Prostate gland (tissue), 2 donors: Measurements from ENCODE around the gene METTL9. TPM values are rescaled to one million over a fixed set of nuclear protein-coding genes. Genes with fewer than 3 reads are reported as not detected.
"Not testable (repeated sequence)": the region's sequence is repeated elsewhere in the genome, so short reads cannot be mapped to it uniquely, and the experiment has no call there.

Experiments used
- DNase-seq: peaks from one replicate; pipeline ENCODE4 v3.0.0-alpha.2; 2019; ENCODE audit warnings: low spot score
- H3K27ac ChIP-seq, 2 donors: fragments of 200-600 bp; sonication (generic); 2 replicates each; pipeline ENCODE4 v1.5.1; 2017 to 2019
- H3K27me3 ChIP-seq: fragments of 200-600 bp; sonication (generic); replicated peaks from 2 replicates; pipeline ENCODE4 v1.5.1; 2019; ENCODE audit not compliant: insufficient read depth
- H3K36me3 ChIP-seq, 2 donors: fragments of 200-600 bp; sonication (generic); 1 replicate in 1 of 2; 2 replicates in 1 of 2; pipeline versions ENCODE4 v1.5.1 to v1.8.1; 2017 to 2019
- H3K4me1 ChIP-seq: fragments of 200-600 bp; sonication (generic); replicated peaks from 2 replicates; pipeline ENCODE4 v1.5.1; 2019
- H3K4me3 ChIP-seq, 2 donors: fragments of 200-600 bp; sonication (generic); 2 replicates each; pipeline ENCODE4 v1.5.1; 2017 to 2019
- H3K9me3 ChIP-seq: fragments of 200-600 bp; sonication (generic); 2 replicates; pipeline ENCODE4 v1.5.1; 2017
- POLR2A ChIP-seq: fragments of 450-650 bp; IDR thresholded peaks from one replicate; pipeline ENCODE4 v1.6.1; 2016; ENCODE audit warnings: antibody characterized with exemption, mild to moderate bottlenecking
- POLR2AphosphoS5 ChIP-seq: sonication (generic); formaldehyde crosslinking; IDR thresholded peaks from one replicate; pipeline ENCODE4 v1.6.1; 2017; ENCODE audit warnings: antibody characterized with exemption
- WGBS: methylation state at CpG from one replicate; pipeline ENCODE4 v1.1.5; 2018; 5-methylcytosine and 5-hydroxymethylcytosine counted together
- intact Hi-C: fragments of 100-400 bp; cut with DNase I; formaldehyde crosslinking; loops from one replicate; pipeline ENCODE4 v1.14.2; 2022
- total RNA-seq, 2 donors: library from RNA; depleted of rRNA; stranded (reverse); fragments of >200 nt; gene quantifications; one replicate each; pipeline ENCODE4 v1.1.0, GENCODE V29; 2016
- TF ChIP-seq, protein P1 (sequence below), 4 experiments: fragments of 200-600 bp in 2 of 4; fragments of 450-650 bp in 2 of 4; sonication (generic) in 2 of 4; IDR thresholded peaks; 1 replicate in 3 of 4; 2 replicates in 1 of 4; pipeline ENCODE4 v1.5.1; 2016 to 2019; ENCODE audit warnings: antibody characterized with exemption in 4 of 4, mild to moderate bottlenecking in 2 of 4, moderate library complexity in 2 of 4

METTL9 gene
- total RNA-seq, result 100 to 1,000 TPM in 1 of 2 donors, 10 to 100 TPM in 1; 98.9 to 160 TPM

DNA sequence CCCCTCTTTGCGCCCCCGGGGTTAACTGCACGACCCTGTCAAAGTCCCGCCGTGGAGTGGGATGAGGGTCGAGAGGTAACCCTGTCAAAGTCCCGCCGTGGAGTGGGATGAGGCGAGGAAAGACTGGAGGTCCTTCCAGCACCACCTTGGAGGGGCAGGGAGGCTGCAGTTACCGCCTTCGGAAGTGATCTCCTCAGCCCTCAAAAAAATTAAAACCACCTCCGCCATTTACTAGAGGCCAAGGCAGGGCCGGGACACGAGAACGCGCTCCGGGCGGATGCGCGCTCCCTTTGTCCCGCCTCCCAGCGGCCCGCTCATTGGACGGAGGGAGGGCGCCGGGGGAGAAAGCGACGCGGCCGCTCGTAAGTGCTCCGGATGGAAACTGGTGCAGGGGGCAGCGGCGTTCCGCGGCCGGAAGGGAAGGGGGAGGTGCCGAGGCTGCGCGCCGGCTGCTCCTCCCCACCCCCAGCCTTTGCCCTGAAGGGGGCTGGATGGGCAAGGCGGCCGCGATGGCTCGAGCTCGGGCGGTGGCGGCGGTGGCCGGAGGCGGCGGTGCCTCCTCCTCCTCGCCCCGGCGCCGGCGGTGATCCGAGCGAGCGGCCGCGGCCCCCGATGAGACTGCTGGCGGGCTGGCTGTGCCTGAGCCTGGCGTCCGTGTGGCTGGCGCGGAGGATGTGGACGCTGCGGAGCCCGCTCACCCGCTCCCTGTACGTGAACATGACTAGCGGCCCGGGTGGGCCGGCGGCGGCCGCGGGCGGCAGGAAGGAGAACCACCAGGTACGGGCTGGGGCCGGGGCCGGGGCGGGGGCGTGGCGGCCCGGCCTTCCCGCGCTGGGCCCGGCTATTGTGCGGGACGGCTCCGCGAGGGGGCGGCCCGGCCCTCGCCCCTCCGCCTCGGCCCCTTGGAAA is at the start of gene METTL9:
METTL9 (plus strand) TSS at position 456 of the 909 bp plus-strand sequence; CDS start at position 613, 157 bp downstream.
- under 1% methylated on average over 69 of the region's 100 CpGs for WGBS
- DNase-seq, result peak; percentile 94
- H3K4me3 ChIP-seq, result peak within 1 kb of the TSS; percentile 93 to 96
- intact Hi-C loops, result loop anchor here (5.0 kb wide), 1 partner anchor 43 kb away; no protein-coding TSS in a partner anchor
- no peaks in the 10 kb centered on the region for H3K27me3 ChIP-seq
- H3K4me1 ChIP-seq, result no peaks in the 10 kb centered on the region
- TF ChIP-seq POLR2AphosphoS5 (peak; percentile 97), POLR2A (peak; percentile 91)
- TF ChIP-seq, protein P1, sequence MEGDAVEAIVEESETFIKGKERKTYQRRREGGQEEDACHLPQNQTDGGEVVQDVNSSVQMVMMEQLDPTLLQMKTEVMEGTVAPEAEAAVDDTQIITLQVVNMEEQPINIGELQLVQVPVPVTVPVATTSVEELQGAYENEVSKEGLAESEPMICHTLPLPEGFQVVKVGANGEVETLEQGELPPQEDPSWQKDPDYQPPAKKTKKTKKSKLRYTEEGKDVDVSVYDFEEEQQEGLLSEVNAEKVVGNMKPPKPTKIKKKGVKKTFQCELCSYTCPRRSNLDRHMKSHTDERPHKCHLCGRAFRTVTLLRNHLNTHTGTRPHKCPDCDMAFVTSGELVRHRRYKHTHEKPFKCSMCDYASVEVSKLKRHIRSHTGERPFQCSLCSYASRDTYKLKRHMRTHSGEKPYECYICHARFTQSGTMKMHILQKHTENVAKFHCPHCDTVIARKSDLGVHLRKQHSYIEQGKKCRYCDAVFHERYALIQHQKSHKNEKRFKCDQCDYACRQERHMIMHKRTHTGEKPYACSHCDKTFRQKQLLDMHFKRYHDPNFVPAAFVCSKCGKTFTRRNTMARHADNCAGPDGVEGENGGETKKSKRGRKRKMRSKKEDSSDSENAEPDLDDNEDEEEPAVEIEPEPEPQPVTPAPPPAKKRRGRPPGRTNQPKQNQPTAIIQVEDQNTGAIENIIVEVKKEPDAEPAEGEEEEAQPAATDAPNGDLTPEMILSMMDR (IDR thresholded peaks at IDR 0.05), result peak in 2 of 4 experiments; percentile 24 to 28
- no peaks in the 10 kb centered on the region for H3K9me3 ChIP-seq
- peak within 1 kb of the TSS; percentile 89 to 97 for H3K27ac ChIP-seq
- no peaks in the 10 kb centered on the region for H3K36me3 ChIP-seq

DNA sequence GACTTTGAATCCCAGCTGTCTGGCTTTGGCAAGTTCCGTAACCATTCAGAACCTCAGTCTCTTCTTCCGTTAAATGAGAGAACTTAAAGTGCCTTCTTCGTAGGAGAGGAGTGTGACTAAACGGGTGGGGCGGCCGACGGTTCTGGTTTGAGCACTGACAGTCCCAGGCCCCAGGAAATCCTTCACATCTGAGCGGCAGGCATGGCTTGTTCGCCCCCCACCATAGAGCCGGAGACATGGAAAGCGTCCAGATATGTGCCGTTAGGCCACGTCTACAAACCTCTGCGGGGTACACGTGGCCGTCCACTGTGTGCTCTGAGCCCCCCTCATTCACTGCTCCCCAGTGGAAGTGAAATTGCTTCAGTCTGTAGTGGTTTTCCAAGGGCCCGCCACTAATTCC is 49.4 kb upstream of the METTL9 start:
- WGBS, result 87% methylated on average over 17 of the region's 17 CpGs
- DNase-seq, H3K4me3 ChIP-seq, H3K27me3 ChIP-seq, H3K36me3 ChIP-seq, H3K4me1 ChIP-seq, intact Hi-C loops, H3K9me3 ChIP-seq, H3K27ac ChIP-seq: not testable (repeated sequence)

DNA sequence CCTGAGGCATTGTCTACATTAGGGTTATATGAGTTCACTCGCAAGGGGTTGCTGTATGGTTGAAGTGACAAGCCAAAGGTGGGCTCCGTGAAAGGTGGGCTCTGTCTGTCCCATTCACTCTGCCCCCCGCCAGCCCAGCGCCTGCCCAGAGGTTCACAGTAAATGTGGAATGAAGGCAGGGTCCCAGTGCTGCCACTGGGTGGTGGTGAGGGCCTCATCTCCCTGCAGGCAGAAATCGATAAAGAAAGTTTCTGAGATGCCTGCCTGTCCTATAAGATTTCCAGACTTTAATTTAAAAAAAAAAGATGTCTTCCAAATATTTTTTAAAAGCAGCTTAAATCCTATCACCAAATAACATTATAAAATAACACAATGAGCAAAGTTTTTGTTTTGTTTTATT is 48.9 kb upstream of the METTL9 start:
- intact Hi-C loops, DNase-seq, H3K4me1 ChIP-seq, H3K4me3 ChIP-seq, H3K27me3 ChIP-seq, H3K9me3 ChIP-seq, H3K36me3 ChIP-seq, H3K27ac ChIP-seq: not testable (repeated sequence)
- WGBS, result 69% methylated on average over 2 of the region's 5 CpGs

DNA sequence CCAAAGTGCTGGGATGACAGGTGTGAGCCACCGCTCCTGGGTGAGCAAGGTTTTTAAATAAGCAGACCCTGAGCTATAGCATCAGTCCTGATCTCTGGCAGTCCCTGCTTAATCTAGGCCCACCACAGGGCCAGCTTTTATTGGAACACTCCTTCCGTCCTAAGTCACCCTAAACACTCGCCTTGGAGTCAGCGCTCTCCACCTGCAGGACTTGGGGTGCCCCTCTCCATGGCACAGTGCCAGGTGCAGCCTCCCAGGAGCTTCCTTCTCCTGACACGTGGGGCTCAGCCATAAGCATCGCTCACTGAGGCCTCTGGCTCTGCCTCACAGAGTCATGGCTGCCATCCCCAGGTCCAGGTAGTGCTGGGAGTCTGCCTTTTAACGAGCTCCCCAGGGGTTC is 48.3 kb upstream of the METTL9 start:
- H3K4me1 ChIP-seq, intact Hi-C loops, H3K27ac ChIP-seq, H3K4me3 ChIP-seq, H3K9me3 ChIP-seq, H3K36me3 ChIP-seq, DNase-seq, H3K27me3 ChIP-seq: not testable (repeated sequence)
- WGBS, result 81% methylated on average over 4 of the region's 7 CpGs

DNA sequence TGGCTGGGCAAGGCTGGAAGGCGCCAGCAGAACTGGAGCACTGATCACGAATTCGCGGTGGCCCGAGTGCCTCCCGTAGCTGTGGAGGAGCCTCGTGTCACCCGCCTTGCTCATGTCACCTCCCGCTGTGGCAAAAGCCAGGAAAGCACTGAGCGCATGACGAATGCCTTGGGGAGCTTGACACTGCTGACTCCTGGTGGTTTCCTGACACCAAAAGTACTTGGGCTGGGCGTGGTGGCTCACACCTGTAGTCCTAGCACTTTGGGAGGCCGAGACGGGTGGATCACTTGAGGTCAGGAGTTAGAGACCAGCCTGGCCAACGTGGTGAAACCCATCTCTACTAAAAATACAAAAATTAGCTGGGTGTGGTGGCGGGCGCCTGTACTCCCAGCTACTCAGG is 47.8 kb upstream of the METTL9 start:
- intact Hi-C loops, H3K4me3 ChIP-seq, H3K27ac ChIP-seq, H3K27me3 ChIP-seq, H3K9me3 ChIP-seq, H3K4me1 ChIP-seq, H3K36me3 ChIP-seq, DNase-seq: not testable (repeated sequence)
- WGBS, result 94% methylated on average over 10 of the region's 17 CpGs

DNA sequence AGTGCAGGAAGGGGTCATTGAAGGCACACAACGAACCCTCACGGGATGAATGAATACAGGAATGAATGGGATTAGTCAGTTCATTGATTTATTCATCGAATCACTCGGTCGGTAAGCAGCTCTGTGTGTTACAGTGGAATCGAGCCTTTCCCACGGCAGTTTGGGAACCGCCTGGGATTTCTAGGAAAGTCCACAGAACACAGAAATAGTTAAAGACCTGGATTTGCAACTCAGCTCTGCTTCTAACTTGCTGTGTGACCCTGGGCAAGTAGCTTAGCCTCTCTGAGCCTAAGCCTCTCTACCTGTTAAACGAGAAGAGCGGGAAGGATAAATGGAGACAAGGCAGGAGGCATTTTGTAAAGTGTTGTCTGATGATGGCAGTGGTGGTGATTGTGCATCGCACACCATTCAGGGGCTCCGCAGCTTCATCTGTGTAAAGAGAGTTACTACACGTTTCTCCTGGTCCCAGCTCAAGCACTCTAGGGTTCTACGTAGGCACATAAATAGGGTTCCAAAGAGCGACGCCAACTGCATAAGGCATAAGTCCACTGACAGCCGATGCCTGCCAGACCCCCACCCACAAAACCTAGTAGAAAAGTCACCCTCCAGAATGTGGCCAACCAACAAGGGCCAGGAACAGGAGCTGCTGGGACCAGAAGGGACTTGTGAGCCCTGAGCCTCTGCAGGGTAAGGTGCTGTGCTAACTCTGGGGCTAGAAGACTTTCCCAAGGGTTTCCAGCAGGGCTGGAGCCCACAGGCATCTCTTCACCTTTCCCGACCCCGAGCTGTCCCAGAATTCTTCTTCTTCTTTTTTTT is 45.7 kb upstream of the METTL9 start:
- H3K4me1 ChIP-seq, H3K9me3 ChIP-seq, H3K36me3 ChIP-seq, intact Hi-C loops, H3K27me3 ChIP-seq, H3K4me3 ChIP-seq, H3K27ac ChIP-seq, DNase-seq: not testable (repeated sequence)
- 86% methylated on average over 19 of the region's 19 CpGs for WGBS

DNA sequence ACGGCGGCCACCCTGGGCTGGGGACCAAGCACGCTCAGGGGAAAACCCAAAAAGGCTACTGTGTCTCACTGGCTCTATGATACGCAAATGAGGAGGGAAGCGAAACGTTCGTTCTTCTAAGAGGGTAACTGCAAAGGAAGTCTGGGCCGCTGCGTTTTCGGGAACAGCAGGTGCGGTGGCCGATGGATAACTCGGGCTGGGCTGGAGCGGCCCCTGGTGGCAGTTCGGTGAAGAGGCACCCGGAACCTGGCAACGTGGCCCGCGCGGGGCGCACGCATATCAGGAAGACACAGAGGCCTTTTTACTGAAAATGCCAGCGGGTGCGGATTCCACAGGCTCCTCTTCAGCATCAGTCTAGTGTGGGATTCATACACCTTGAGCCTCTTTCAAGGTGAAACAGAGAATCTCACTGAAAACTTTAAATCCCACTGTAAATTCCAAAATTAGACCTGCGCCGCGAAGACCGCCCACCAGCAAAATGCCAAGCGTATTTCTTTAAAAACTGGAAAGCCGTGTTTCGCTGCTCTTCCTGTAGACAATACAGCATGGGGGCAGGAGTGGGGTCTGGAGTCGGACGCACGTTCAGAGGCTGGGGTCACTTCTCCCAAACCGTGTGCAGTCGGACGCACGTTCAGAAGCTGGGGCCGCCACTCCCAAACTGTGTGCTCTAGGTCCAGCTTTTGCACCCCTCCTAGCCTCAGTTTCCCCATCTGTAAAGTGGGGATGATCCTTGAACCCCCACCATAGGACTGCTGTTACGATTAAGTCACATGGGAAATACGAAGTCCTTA is 44.4 kb upstream of the METTL9 start:
- DNase-seq, result peak; percentile 79
- no peak overlapping the region for H3K27ac ChIP-seq
- no peaks in the 10 kb centered on the region for H3K9me3 ChIP-seq
- no peaks in the 10 kb centered on the region for H3K4me1 ChIP-seq
- TF ChIP-seq POLR2AphosphoS5 (peak; percentile 67), POLR2A (no peak)
- TF ChIP-seq, protein P1 (IDR thresholded peaks at IDR 0.05), result peak; percentile 98 to 100 (median 98)
- H3K4me3 ChIP-seq, result no peak overlapping the region
- H3K27me3 ChIP-seq, result no peaks in the 10 kb centered on the region
- intact Hi-C loops, result no loop called here
- H3K36me3 ChIP-seq, result no peaks in the 10 kb centered on the region
- WGBS, result 30% methylated on average over 41 of the region's 41 CpGs

DNA sequence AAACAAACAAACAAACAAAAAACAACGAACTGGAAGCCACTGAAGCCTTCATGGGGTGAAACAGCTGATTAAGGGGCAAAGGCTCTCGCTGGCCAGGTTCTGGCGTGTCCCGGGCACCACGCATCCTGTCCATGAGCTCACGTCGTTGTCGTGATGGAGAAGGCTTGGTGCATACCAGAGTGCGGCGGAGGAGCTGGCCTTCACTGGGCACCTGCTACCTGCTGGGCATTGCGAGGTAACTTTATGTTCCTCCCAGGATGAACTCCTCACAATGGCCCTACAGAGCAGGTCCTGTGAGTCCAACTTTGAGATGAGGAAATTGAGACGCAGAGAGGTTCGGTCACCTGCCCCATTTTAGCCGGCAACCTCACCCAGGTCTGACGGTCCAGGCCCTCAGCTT is 43.8 kb upstream of the METTL9 start:
- intact Hi-C loops, H3K4me1 ChIP-seq, H3K4me3 ChIP-seq, DNase-seq, H3K36me3 ChIP-seq, H3K9me3 ChIP-seq, H3K27ac ChIP-seq, H3K27me3 ChIP-seq: not testable (repeated sequence)
- 92% methylated on average over 15 of the region's 15 CpGs for WGBS

DNA sequence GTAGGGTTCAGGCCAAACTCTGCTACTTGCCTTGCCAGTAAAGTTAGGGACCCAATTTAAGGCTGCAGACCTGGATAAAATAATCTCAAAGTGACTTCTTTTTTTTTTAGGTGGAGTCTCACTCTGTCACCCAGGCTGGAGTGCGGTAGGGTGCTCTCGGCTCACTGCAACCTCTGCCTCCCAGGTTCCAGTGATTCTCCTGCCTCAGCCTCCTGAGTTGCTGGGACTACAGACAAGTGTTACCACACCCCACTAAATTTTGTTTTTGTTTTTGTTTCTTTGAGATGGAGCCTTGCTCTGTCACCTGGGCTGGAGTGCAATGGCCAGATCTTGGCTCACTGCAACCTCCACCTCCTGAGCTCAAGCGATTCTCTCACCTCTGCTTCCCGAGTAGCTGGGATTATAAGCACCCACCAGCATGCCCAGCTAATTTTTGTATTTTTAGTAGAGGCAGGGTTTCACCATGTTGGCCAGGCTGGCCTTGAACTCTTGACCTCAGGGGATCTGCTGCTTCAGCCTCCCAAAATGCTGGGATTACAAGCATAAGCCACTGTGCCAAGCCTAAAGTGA is 43.3 kb upstream of the METTL9 start:
- intact Hi-C loops, result not testable (repeated sequence)

More for the DNA sequence above, 43.3 kb upstream of the METTL9 start:
- not testable (repeated sequence) for DNase-seq, H3K27me3 ChIP-seq, H3K36me3 ChIP-seq, H3K4me3 ChIP-seq, H3K4me1 ChIP-seq, H3K9me3 ChIP-seq, H3K27ac ChIP-seq
- 95% methylated on average over 4 of the region's 4 CpGs for WGBS
